Dendritic cell treated with granulocyte-macrophage colony-stimulating factor and Interleukin-4, amounts not matched to agents 40 ng/mL and 50 ng/mL, for 4 days (primary cell): ENCODE results near the gene ZNF644.
"Not testable (repeated sequence)": the region's sequence is repeated elsewhere in the genome, so short reads cannot be mapped to it uniquely, and the experiment has no call there.

ENCODE experiments used
- H3K27ac Mint-ChIP-seq: one replicate; pipeline ENCODE4 v1.8.0; 2022; ENCODE audit warnings: mild to moderate bottlenecking, mixed read lengths
- H3K27me3 Mint-ChIP-seq: one replicate; pipeline ENCODE4 v1.8.0; 2022; ENCODE audit warnings: mild to moderate bottlenecking, mixed read lengths
- H3K36me3 Mint-ChIP-seq: one replicate; pipeline ENCODE4 v1.8.0; 2022; ENCODE audit warnings: low read depth, mixed read lengths
- H3K4me1 Mint-ChIP-seq: one replicate; pipeline ENCODE4 v1.8.0; 2022; ENCODE audit warnings: low read depth, mixed read lengths
- H3K4me3 Mint-ChIP-seq: one replicate; pipeline ENCODE4 v1.8.0; 2022; ENCODE audit warnings: mild to moderate bottlenecking, moderate library complexity, mixed read lengths
- H3K9me3 Mint-ChIP-seq: one replicate; pipeline ENCODE4 v1.8.0; 2022; ENCODE audit warnings: mixed read lengths
- intact Hi-C: fragments of 100-400 bp; cut with micrococcal nuclease; formaldehyde crosslinking; loops from one replicate; pipeline ENCODE4 v1.15.0; 2022

The ZNF644 gene

GRCh38 chr1:90922996-90923395, 98.8 kb downstream of the ZNF644 start:
- H3K9me3 Mint-ChIP-seq = peaks cover 9% of the 10 kb centered on the region
- H3K36me3 Mint-ChIP-seq = peaks cover 15% of the 10 kb centered on the region
- intact Hi-C loops = no loop called here
- H3K4me3 Mint-ChIP-seq = no peak overlapping the region
- H3K27me3 Mint-ChIP-seq = no peaks in the 10 kb centered on the region
- peaks cover 21% of the 10 kb centered on the region for H3K4me1 Mint-ChIP-seq
- no peak overlapping the region for H3K27ac Mint-ChIP-seq

DNA sequence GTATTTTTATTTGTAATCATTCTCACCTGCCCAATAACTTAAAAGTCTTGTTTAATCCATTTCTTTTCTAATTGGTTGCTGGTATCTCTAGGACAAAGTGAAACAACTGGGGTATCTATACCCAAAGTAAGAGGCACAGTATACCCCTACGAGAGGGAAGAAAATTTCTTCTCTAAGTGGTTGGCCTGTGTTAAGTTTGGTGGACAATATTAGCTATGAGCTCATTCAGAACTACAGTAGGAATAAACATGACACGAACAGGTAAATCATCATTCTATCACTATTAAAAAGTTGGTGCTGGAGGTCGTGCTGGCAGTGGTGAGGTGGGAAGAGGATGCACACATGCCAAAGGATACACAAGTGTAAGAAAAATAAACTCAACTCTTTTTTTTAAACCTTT, 99.6 kb downstream of the ZNF644 start:
- peaks cover 19% of the 10 kb centered on the region for H3K36me3 Mint-ChIP-seq
- H3K27ac Mint-ChIP-seq = no peak overlapping the region
- H3K9me3 Mint-ChIP-seq = peaks cover 9% of the 10 kb centered on the region
- H3K4me1 Mint-ChIP-seq = peaks cover 16% of the 10 kb centered on the region
- H3K4me3 Mint-ChIP-seq = no peak overlapping the region
- intact Hi-C loops = no loop called here
- no peaks in the 10 kb centered on the region for H3K27me3 Mint-ChIP-seq

DNA sequence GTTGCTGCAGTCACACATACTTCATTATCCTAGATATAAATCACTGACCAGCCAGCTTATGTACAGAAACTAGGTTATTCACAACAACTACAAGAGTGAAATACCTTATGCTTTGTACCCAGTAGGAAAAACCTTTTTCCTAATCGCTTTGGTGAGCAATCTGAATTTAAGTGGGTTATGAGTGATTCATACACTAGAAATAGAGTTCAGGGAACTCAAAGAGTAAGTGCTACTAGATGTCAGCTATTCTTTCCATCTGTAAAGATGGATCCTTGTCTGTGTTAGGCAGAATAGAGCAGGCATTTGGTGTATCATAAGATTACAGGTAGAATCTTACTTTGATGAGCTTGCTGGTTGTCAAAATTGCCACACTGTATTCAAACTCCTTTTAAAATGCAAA, 101.9 kb downstream of the ZNF644 start:
- no peaks in the 10 kb centered on the region for H3K27me3 Mint-ChIP-seq
- no peaks in the 10 kb centered on the region for H3K9me3 Mint-ChIP-seq
- H3K36me3 Mint-ChIP-seq = peaks cover 10% of the 10 kb centered on the region
- H3K27ac Mint-ChIP-seq = no peak overlapping the region
- H3K4me3 Mint-ChIP-seq = no peak overlapping the region
- intact Hi-C loops = no loop called here
- H3K4me1 Mint-ChIP-seq = peaks cover 7% of the 10 kb centered on the region

GRCh38 chr1:90919190-90919719, 102.6 kb downstream of the ZNF644 start:
- Mint-ChIP-seq H3K36me3 (peaks cover 15% of the 10 kb centered on the region), H3K27me3 (no peaks in the 10 kb centered on the region), H3K4me3 (no peak overlapping the region), H3K27ac (no peak overlapping the region), H3K4me1 (peaks cover 7% of the 10 kb centered on the region), H3K9me3 (no peaks in the 10 kb centered on the region)
- intact Hi-C loops = no loop called here

DNA sequence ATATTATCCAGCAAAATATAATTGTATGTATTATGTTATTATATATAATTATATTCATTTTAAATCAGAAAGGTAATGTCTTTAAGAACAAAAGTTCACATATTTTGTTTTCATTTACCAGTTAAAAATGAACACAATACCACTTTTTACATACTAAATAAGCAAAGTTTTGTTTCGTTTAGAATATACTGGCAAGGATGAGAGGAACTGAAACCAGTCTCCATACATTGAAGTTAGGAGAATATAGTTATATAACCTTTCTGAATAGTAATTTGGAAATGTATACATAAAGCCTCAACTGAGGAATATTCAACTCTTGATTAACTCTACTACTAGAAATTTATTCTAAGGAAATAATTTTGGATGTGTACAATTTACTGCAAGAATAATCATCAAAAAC, 110.5 kb downstream of the ZNF644 start:
- Mint-ChIP-seq H3K9me3 (no peaks in the 10 kb centered on the region), H3K4me3 (no peak overlapping the region), H3K27ac (no peak overlapping the region), H3K4me1 (no peaks in the 10 kb centered on the region), H3K36me3 (peaks cover 23% of the 10 kb centered on the region), H3K27me3 (no peaks in the 10 kb centered on the region)
- intact Hi-C loops = no loop called here

- Mint-ChIP-seq H3K36me3 (peaks cover 54% of the 10 kb centered on the region), H3K9me3 (no peaks in the 10 kb centered on the region), H3K27me3 (no peaks in the 10 kb centered on the region), H3K4me3 (no peak overlapping the region), H3K27ac (no peak overlapping the region), H3K4me1 (no peaks in the 10 kb centered on the region)
- intact Hi-C loops = no loop called here
Measured at GRCh38 chr1:90902672-90903071, 119.2 kb downstream of the ZNF644 start.

DNA sequence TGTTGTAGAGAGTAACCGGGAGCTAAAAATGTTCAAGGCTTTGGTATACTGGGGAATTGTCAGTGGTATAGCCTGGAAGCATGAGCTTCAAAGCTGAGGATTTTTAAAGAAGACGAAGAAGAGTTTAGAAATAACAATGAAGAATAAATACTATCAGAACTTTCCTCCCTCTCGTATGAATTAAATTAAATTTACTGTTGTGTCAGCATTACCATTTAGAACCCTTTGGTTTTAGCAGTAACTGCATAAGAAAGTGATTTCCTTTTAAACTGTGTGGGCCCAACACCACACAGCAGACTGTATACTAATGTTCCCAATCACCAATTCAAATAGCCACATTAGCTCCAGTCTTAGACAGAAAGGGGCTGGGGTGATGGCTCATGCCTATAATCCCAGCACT, 122.6 kb downstream of the ZNF644 start:
- no peak overlapping the region for H3K4me3 Mint-ChIP-seq
- intact Hi-C loops = no loop called here
- H3K27me3 Mint-ChIP-seq = no peaks in the 10 kb centered on the region
- peaks cover 54% of the 10 kb centered on the region for H3K36me3 Mint-ChIP-seq
- H3K4me1 Mint-ChIP-seq = no peaks in the 10 kb centered on the region
- H3K9me3 Mint-ChIP-seq = no peaks in the 10 kb centered on the region
- no peak overlapping the region for H3K27ac Mint-ChIP-seq

GRCh38 chr1:90893679-90894078, 128.2 kb downstream of the ZNF644 start:
- Mint-ChIP-seq H3K36me3 (peaks cover 15% of the 10 kb centered on the region), H3K9me3 (peaks cover 25% of the 10 kb centered on the region)
- H3K27me3 Mint-ChIP-seq, H3K4me1 Mint-ChIP-seq, H3K27ac Mint-ChIP-seq, H3K4me3 Mint-ChIP-seq, intact Hi-C loops: not testable (repeated sequence)

DNA sequence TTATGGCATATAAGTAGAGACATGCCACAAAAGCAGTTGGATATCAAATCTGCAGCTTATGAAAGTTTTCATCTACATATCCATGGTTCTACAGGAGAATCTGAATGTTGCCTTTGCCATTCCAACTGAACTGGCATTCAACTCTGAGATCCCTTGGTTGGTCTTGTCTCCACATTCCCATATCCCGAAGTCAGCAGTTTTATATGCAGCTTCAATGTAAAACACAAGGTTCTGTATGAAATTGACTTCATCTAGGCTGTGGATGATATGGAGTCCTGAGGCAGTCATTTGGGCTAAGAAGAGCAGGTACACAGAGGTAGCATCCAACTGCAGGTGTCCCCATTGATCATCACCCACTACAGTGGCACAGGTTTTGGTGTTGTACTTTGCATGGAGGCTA, 129.0 kb downstream of the ZNF644 start:
- H3K4me1 Mint-ChIP-seq, H3K4me3 Mint-ChIP-seq, H3K27ac Mint-ChIP-seq, intact Hi-C loops, H3K27me3 Mint-ChIP-seq: not testable (repeated sequence)
- peaks cover 25% of the 10 kb centered on the region for H3K9me3 Mint-ChIP-seq
- H3K36me3 Mint-ChIP-seq = peaks cover 11% of the 10 kb centered on the region

GRCh38 chr1:90892196-90892595, 129.6 kb downstream of the ZNF644 start:
- H3K27ac Mint-ChIP-seq, H3K4me1 Mint-ChIP-seq, H3K27me3 Mint-ChIP-seq, intact Hi-C loops, H3K4me3 Mint-ChIP-seq: not testable (repeated sequence)
- Mint-ChIP-seq H3K9me3 (peaks cover 25% of the 10 kb centered on the region), H3K36me3 (peaks cover 11% of the 10 kb centered on the region)

- Mint-ChIP-seq H3K36me3 (peaks cover 11% of the 10 kb centered on the region), H3K9me3 (peaks cover 25% of the 10 kb centered on the region)
- H3K4me1 Mint-ChIP-seq, H3K27ac Mint-ChIP-seq, H3K27me3 Mint-ChIP-seq, H3K4me3 Mint-ChIP-seq, intact Hi-C loops: not testable (repeated sequence)
Measured at GRCh38 chr1:90891756-90892155, 130.1 kb downstream of the ZNF644 start.

- H3K27ac Mint-ChIP-seq = no peak overlapping the region
- peaks cover 47% of the 10 kb centered on the region for H3K9me3 Mint-ChIP-seq
- no peak overlapping the region for H3K4me3 Mint-ChIP-seq
- no peaks in the 10 kb centered on the region for H3K36me3 Mint-ChIP-seq
- intact Hi-C loops = no loop called here
- H3K4me1 Mint-ChIP-seq = no peaks in the 10 kb centered on the region
- H3K27me3 Mint-ChIP-seq = no peaks in the 10 kb centered on the region
Measured at GRCh38 chr1:90882221-90882620, 139.6 kb downstream of the ZNF644 start.

GRCh38 chr1:90881034-90881433, 140.8 kb downstream of the ZNF644 start:
- Mint-ChIP-seq H3K9me3 (peaks cover 47% of the 10 kb centered on the region), H3K4me1 (no peaks in the 10 kb centered on the region), H3K36me3 (no peaks in the 10 kb centered on the region), H3K27me3 (no peaks in the 10 kb centered on the region), H3K27ac (no peak overlapping the region), H3K4me3 (no peak overlapping the region)
- intact Hi-C loops = no loop called here

GRCh38 chr1:90879281-90879680, 142.6 kb downstream of the ZNF644 start:
- peaks cover 47% of the 10 kb centered on the region for H3K9me3 Mint-ChIP-seq
- no peaks in the 10 kb centered on the region for H3K4me1 Mint-ChIP-seq
- H3K36me3 Mint-ChIP-seq = no peaks in the 10 kb centered on the region
- H3K27me3 Mint-ChIP-seq = no peaks in the 10 kb centered on the region
- no peak overlapping the region for H3K27ac Mint-ChIP-seq
- H3K4me3 Mint-ChIP-seq = no peak overlapping the region
- intact Hi-C loops = no loop called here

DNA sequence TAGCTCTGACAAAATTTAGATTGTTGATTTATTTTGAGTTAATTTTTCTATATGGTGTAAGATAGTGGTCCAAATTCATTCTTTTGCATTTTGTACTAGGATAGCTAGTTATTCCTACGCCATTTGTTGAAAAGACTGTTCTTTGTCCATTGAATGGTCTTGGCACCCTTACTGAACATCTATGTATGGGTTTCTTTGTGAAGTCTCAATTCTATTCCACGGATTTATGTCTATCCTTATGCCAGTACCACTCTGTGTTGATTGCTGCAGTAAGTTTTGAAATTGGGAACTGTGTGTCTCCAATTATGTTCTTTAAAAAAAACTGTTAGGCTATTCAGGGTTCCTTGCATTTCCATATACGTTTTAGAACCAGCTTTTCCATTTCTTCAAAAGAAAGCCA, 145.7 kb downstream of the ZNF644 start:
- Mint-ChIP-seq H3K27ac (no peak overlapping the region), H3K27me3 (no peaks in the 10 kb centered on the region), H3K4me3 (no peak overlapping the region), H3K36me3 (no peaks in the 10 kb centered on the region), H3K4me1 (no peaks in the 10 kb centered on the region), H3K9me3 (peaks cover 36% of the 10 kb centered on the region)
- intact Hi-C loops = no loop called here
